Neutrophil (primary cell): ENCODE results near the gene NUDT22.

Experiments used
- H3K27ac ChIP-seq: fragments of 200-600 bp; sonication (generic); 2 replicates; pipeline ENCODE4 v1.5.1; 2016; ENCODE audit warnings: mild to moderate bottlenecking, moderate library complexity
- H3K27me3 ChIP-seq: fragments of 200-600 bp; sonication (generic); 2 replicates; pipeline ENCODE4 v1.6.0; 2016; ENCODE audit warnings: mild to moderate bottlenecking
- H3K36me3 ChIP-seq: fragments of 200-600 bp; sonication (generic); 2 replicates; pipeline ENCODE4 v1.5.1; 2017
- H3K4me1 ChIP-seq, 2 experiments: fragments of 200-600 bp in 1 of 2; sonication (generic) in 1 of 2; 1 replicate in 1 of 2; 2 replicates in 1 of 2; pipeline versions ENCODE4 v1.5.1 to v1.6.1; 2013 to 2016; ENCODE audit warnings: low read depth in 1 of 2, low read length in 1 of 2, mild to moderate bottlenecking in 1 of 2, moderate library complexity in 1 of 2; ENCODE audit not compliant: control insufficient read depth in 1 of 2, insufficient read depth in 1 of 2
- H3K4me3 ChIP-seq, 2 experiments: fragments of 200-600 bp in 1 of 2; sonication (generic) in 1 of 2; 1 replicate in 1 of 2; 2 replicates in 1 of 2; pipeline ENCODE4 v1.5.1; 2013 to 2016; ENCODE audit warnings: low read depth in 1 of 2, low read length in 1 of 2, mild to moderate bottlenecking in 1 of 2, moderate library complexity in 1 of 2
- H3K9me3 ChIP-seq: fragments of 200-600 bp; sonication (generic); 2 replicates; pipeline ENCODE4 v1.5.1; 2016
- TF ChIP-seq, protein P1 (sequence below): fragments of 200-600 bp; sonication (generic); IDR thresholded peaks from 2 replicates; pipeline ENCODE4 v1.5.1; 2016; ENCODE audit warnings: antibody characterized with exemption

The NUDT22 gene

DNA sequence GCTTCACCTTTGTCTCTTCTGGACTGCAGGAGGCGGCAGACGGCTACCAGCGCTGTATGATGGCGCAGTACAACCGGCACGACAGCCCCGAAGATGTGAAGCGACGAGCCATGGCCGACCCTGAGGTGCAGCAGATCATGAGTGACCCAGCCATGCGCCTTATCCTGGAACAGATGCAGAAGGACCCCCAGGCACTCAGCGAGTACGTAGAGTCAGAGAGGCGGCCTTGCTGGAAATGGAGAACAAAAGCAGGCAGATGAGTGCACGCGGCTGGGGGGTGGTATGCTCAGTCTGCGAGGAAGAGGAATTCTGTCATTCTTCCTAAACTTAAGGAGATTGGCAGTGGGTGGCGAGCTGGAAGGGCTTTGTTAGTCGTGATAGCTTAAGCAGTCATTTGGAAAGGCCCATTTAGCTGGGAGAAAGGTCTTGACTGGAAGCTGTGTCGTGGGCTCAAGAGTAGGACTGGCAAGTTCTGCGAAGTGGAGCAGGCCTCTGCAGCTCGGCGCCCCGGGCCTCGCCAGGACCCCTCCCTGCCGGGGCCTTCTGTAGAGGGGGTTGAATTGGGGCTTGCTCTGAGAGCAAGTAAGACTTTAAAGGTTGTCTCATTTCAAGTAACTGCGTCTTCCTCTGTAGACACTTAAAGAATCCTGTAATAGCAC, 22.5 kb upstream of the NUDT22 start:
- no peaks in the 10 kb centered on the region for H3K27me3 ChIP-seq
- TF ChIP-seq, protein P1, sequence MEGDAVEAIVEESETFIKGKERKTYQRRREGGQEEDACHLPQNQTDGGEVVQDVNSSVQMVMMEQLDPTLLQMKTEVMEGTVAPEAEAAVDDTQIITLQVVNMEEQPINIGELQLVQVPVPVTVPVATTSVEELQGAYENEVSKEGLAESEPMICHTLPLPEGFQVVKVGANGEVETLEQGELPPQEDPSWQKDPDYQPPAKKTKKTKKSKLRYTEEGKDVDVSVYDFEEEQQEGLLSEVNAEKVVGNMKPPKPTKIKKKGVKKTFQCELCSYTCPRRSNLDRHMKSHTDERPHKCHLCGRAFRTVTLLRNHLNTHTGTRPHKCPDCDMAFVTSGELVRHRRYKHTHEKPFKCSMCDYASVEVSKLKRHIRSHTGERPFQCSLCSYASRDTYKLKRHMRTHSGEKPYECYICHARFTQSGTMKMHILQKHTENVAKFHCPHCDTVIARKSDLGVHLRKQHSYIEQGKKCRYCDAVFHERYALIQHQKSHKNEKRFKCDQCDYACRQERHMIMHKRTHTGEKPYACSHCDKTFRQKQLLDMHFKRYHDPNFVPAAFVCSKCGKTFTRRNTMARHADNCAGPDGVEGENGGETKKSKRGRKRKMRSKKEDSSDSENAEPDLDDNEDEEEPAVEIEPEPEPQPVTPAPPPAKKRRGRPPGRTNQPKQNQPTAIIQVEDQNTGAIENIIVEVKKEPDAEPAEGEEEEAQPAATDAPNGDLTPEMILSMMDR = no peak
- H3K4me3 ChIP-seq = no peak overlapping the region
- peak overlapping the region; percentile 99 for H3K27ac ChIP-seq
- H3K36me3 ChIP-seq = peaks cover 27% of the 10 kb centered on the region
- peaks cover 35 to 39% of the 10 kb centered on the region in 2 experiments for H3K4me1 ChIP-seq
- H3K9me3 ChIP-seq = no peaks in the 10 kb centered on the region

DNA sequence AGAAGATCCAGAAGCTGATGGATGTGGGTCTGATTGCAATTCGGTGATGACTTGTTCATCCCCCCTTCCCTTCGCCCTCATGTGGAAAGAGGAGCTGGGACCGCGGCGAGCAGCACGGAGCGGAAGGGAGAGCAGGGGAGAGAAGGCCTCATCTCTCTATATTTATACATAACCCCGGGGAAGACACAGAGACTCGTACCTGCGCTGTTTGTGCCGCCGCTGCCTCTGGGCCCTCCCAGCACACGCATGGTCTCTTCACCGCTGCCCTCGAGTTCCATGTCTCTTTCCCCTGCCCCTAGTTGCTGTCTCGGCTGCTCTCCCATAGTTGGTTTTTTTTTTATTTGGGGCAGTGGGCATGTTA, 22.0 kb upstream of the NUDT22 start:
- H3K4me1 ChIP-seq = peaks cover 40 to 44% of the 10 kb centered on the region in 2 experiments
- peaks cover 27% of the 10 kb centered on the region for H3K36me3 ChIP-seq
- peak overlapping the region; percentile 99 for H3K27ac ChIP-seq
- TF ChIP-seq, protein P1 = no peak
- no peak overlapping the region for H3K4me3 ChIP-seq
- H3K27me3 ChIP-seq = no peaks in the 10 kb centered on the region
- H3K9me3 ChIP-seq = no peaks in the 10 kb centered on the region

DNA sequence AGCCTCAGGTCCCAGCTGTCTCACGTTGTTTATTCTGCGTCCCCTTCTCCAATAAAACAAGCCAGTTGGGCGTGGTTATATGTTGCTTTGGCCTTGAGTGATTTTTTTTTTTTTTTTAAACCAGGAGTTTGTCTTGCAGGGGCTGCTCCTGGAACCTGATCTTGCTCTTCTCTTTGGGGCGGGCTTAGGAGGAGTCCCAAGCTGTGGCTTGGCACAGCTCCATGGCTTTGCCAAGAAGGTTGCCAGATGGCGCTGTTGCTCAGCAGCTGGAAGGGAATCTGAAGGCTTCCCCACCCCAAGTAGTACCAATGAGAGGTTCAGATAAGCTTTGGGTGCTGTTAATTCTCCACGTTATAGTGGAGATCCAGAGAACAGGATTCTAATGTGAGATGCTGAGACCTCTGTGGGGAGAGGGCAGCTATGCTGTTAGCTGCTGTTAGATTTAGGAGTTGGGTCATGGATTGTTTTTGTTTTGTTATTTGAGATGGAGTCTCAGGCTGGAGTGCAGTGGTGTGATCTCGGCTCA, 21.5 kb upstream of the NUDT22 start:
- Histone ChIP-seq H3K27me3 (no peaks in the 10 kb centered on the region), H3K4me3 (peak overlapping the region; percentile 1 to 90), H3K4me1 (peaks cover 45 to 49% of the 10 kb centered on the region in 2 experiments), H3K27ac (peak overlapping the region; percentile 99), H3K9me3 (no peaks in the 10 kb centered on the region), H3K36me3 (peaks cover 30% of the 10 kb centered on the region)
- TF ChIP-seq, protein P1 = peak; percentile 71

DNA sequence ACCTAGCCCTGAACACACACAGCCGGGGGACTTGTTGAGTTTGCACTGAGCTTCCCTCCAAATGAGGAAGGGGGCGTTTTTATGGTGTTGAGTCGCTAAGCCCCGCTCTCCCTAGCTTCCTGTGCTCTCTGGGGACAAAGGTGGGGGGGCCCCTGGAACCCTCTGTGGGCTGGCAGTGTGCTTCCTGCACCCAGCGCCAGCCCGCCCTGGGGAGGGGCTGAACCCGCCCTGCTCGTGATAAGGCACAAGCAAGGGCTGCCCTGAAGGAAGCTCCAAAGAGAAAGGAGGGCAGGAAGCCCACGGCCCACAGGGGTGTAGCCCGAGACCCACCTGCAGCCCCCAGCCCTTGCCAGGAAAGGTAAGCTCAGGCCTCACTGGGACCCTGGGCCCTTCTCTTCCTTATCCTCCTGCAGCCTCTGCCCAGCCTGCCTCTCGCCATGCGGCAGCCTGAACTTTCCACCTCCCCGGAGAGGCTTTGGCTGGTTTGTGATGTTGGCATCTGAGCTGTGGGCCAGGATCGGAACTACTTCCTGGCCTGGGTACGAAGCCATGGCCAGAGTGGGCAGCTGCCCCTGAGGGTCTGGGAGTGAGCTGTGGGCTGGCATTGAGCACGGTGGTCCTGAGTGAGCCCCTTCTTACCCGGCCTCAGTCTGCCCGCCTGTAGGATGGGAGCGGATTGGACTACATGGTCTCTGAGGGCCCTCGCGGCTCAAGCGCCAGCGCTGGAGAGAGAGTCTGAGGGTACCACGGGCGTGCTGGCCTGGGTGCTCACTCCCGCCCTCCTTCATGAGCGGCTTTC, 19.4 kb upstream of the NUDT22 start, which contains the start of gene FERMT3:
TSS of gene FERMT3 (plus strand) at position 265 of the 799 bp plus-strand sequence. CDS start 644 bp downstream, outside the sequence.
- H3K36me3 ChIP-seq = peaks cover 39% of the 10 kb centered on the region
- H3K27ac ChIP-seq = peak within 1 kb of the TSS; percentile 99
- TF ChIP-seq, protein P1 = peak; percentile 17
- no peaks in the 10 kb centered on the region for H3K9me3 ChIP-seq
- no peaks in the 10 kb centered on the region for H3K27me3 ChIP-seq
- peak within 1 kb of the TSS; percentile 90 to 100 for H3K4me3 ChIP-seq
- H3K4me1 ChIP-seq = peaks cover 62 to 65% of the 10 kb centered on the region in 2 experiments

DNA sequence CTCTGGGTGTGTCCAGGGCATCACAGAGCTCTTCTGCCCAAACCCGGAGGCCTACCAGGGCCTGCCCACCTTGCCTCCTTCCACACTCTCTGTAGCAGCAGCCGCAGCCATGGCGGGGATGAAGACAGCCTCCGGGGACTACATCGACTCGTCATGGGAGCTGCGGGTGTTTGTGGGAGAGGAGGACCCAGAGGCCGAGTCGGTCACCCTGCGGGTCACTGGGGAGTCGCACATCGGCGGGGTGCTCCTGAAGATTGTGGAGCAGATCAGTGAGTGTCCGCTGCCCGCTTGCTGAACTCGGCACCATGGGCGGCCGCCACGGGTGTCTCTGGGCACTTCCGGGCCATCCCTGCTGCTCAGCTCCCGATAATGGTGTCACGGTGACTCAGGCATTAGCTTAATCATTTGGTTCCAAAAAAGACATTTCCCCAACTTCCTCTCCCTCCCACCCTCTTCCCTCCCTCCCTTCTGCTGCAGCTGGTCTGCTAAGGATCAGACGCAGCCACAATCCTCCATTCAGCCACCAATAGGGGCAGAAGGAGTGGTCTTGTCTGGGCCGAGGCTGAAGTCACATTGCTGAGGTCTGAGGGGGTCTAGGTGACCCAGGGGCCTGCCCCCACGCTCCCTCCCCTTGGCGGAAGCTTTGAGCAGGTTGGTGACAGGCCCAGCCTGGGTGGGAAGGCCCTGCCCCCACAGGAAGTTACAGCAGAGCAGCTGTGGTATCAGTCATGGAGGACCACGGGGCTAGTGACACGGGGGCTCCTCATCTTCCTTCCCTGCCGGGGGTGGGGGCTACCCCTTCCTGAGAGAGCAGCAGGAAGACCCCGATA, 18.6 kb upstream of the NUDT22 start:
- no peaks in the 10 kb centered on the region for H3K27me3 ChIP-seq
- TF ChIP-seq, protein P1 = no peak
- no peaks in the 10 kb centered on the region for H3K9me3 ChIP-seq
- peaks cover 70 to 73% of the 10 kb centered on the region in 2 experiments for H3K4me1 ChIP-seq
- H3K27ac ChIP-seq = peak overlapping the region; percentile 99
- peak overlapping the region; percentile 90 to 100 for H3K4me3 ChIP-seq
- H3K36me3 ChIP-seq = peaks cover 44% of the 10 kb centered on the region
